Gastroesophageal sphincter (tissue), 4 donors: Measurements from ENCODE around the gene CHSY1. TPM values are rescaled to one million over a fixed set of nuclear protein-coding genes. Genes with fewer than 3 reads are reported as not detected.

Experiments
- ATAC-seq: fragments of 150-250 bp; one replicate; pipeline ENCODE4 v1.9.1; 2016; ENCODE audit warnings: mild to moderate bottlenecking, moderate library complexity
- H3K27ac ChIP-seq, 4 donors: fragments of 200-600 bp; sonication (generic) in 3 of 4; 1 replicate in 3 of 4; 2 replicates in 1 of 4; pipeline ENCODE4 v1.5.1; 2016 to 2019
- H3K27me3 ChIP-seq: fragments of 200-600 bp; sonication (generic); one replicate; pipeline ENCODE4 v1.5.1; 2019
- H3K36me3 ChIP-seq, 2 donors: fragments of 200-600 bp; sonication (generic); one replicate each; pipeline ENCODE4 v1.5.1; 2019; ENCODE audit warnings: control low read depth in 1 of 2
- H3K4me1 ChIP-seq, 3 donors: fragments of 200-600 bp; sonication (generic); 1 replicate in 2 of 3; 2 replicates in 1 of 3; pipeline ENCODE4 v1.5.1; 2016 to 2019; ENCODE audit warnings: control low read depth in 2 of 3
- H3K4me3 ChIP-seq, 2 donors: fragments of 200-600 bp; sonication (generic); one replicate each; pipeline ENCODE4 v1.5.1; 2019; ENCODE audit warnings: mild to moderate bottlenecking in 1 of 2, moderate library complexity in 1 of 2
- H3K9me3 ChIP-seq, 3 donors: fragments of 200-600 bp; sonication (generic); one replicate each; pipeline ENCODE4 v1.5.1; 2017 to 2019; ENCODE audit warnings: control low read depth in 2 of 3
- CTCF ChIP-seq, 4 experiments: fragments of 200-600 bp in 2 of 4; fragments of 450-650 bp in 2 of 4; sonication (generic) in 1 of 4; IDR thresholded peaks; one replicate each; pipeline ENCODE4 v1.5.1; 2017 to 2019; ENCODE audit warnings: antibody characterized with exemption in 4 of 4, mild to moderate bottlenecking in 2 of 4, moderate library complexity in 2 of 4
- EP300 ChIP-seq: sonication (generic); formaldehyde crosslinking; IDR thresholded peaks from one replicate; pipeline ENCODE4 v1.6.1; 2017; ENCODE audit warnings: antibody characterized with exemption, mild to moderate bottlenecking
- POLR2A ChIP-seq, 2 donors: fragments of 450-650 bp; IDR thresholded peaks; one replicate each; pipeline ENCODE4 v1.6.1; 2017; ENCODE audit warnings: antibody characterized with exemption in 2 of 2, mild to moderate bottlenecking in 2 of 2, moderate library complexity in 1 of 2
- POLR2AphosphoS5 ChIP-seq: sonication (generic); formaldehyde crosslinking; IDR thresholded peaks from one replicate; pipeline ENCODE4 v1.6.1; 2017; ENCODE audit warnings: antibody characterized with exemption
- WGBS, 2 donors: methylation state at CpG; one replicate each; pipeline ENCODE4 v1.1.5; 2018; ENCODE audit warnings: low coverage in 1 of 2; 5-methylcytosine and 5-hydroxymethylcytosine counted together
- total RNA-seq, 4 donors: library from RNA; depleted of rRNA; stranded (reverse); fragments of >200 nt; gene quantifications; one replicate each; pipeline ENCODE4 v1.1.0, GENCODE V29; 2016

Gene CHSY1
- total RNA-seq, 4 donors from 2014 or later, result 13.8 to 30.6 (median 19.9) TPM

- H3K36me3 ChIP-seq, result peaks cover 0 to under 1% of the 10 kb centered on the region in 2 donors
- H3K9me3 ChIP-seq, result no peaks in the 10 kb centered on the region
- TF ChIP-seq EP300 (no peak), POLR2A (IDR thresholded peaks at IDR 0.05) (no peak), POLR2AphosphoS5 (no peak), CTCF (IDR thresholded peaks at IDR 0.05) (no peak)
- peak overlapping the region in 3 of 4 donors; percentile 3 to 55 (median 25) for H3K27ac ChIP-seq
- no peaks in the 10 kb centered on the region for H3K27me3 ChIP-seq
- WGBS, 2 donors, result 19 to 59% methylated on average over 2 to 6 of the region's 6 CpGs
- H3K4me3 ChIP-seq, result no peak overlapping the region
- ATAC-seq, result no peak
- peaks cover 6 to 100% (median 27%) of the 10 kb centered on the region in 3 donors for H3K4me1 ChIP-seq
These were observed 8.9 kb downstream of the CHSY1 start for GRCh38 chr15:101242999-101243336.

GRCh38 chr15:101242160-101242998 lies 9.5 kb downstream of the CHSY1 start:
- Histone ChIP-seq H3K9me3 (no peaks in the 10 kb centered on the region), H3K36me3 (no peaks in the 10 kb centered on the region), H3K27ac (peak overlapping the region in 3 of 4 donors; percentile 11 to 59 (median 25)), H3K4me3 (no peak overlapping the region), H3K27me3 (no peaks in the 10 kb centered on the region), H3K4me1 (peaks cover 6 to 100% (median 27%) of the 10 kb centered on the region in 3 donors)
- WGBS, 2 donors, result 50 to 68% methylated on average over 8 of the region's 12 CpGs
- ATAC-seq, result no peak
- TF ChIP-seq CTCF (IDR thresholded peaks at IDR 0.05) (no peak), POLR2A (IDR thresholded peaks at IDR 0.05) (no peak), POLR2AphosphoS5 (no peak), EP300 (no peak)

GRCh38 chr15:101240358-101240757 lies 11.5 kb downstream of the CHSY1 start:
- 9 to 48% methylated on average over 3 to 5 of the region's 5 CpGs for WGBS, 2 donors
- H3K4me3 ChIP-seq, result no peak overlapping the region
- TF ChIP-seq POLR2AphosphoS5 (peak; percentile 76), EP300 (no peak)
- H3K27ac ChIP-seq, result peak overlapping the region; percentile 22 to 61 (median 41)
- H3K36me3 ChIP-seq, result no peaks in the 10 kb centered on the region
- ATAC-seq, result peak; percentile 89
- no peaks in the 10 kb centered on the region for H3K27me3 ChIP-seq
- H3K9me3 ChIP-seq, result no peaks in the 10 kb centered on the region
- H3K4me1 ChIP-seq, result peaks cover 6 to 79% (median 24%) of the 10 kb centered on the region in 3 donors

- peak overlapping the region; percentile 22 to 61 (median 41) for H3K27ac ChIP-seq
- ATAC-seq, result no peak
- no peak for TF ChIP-seq POLR2A (IDR thresholded peaks at IDR 0.05)
- TF ChIP-seq CTCF (IDR thresholded peaks at IDR 0.05), result no peak
- no peak for TF ChIP-seq EP300
- no peak for TF ChIP-seq POLR2AphosphoS5
- 46 to 70% methylated on average over 2 to 4 of the region's 6 CpGs for WGBS, 2 donors
- peaks cover 6 to 73% (median 18%) of the 10 kb centered on the region in 3 donors for H3K4me1 ChIP-seq
- H3K27me3 ChIP-seq, result no peaks in the 10 kb centered on the region
- no peaks in the 10 kb centered on the region for H3K9me3 ChIP-seq
- no peak overlapping the region for H3K4me3 ChIP-seq
- peaks cover 0 to 6% of the 10 kb centered on the region in 2 donors for H3K36me3 ChIP-seq
These were observed 12.1 kb downstream of the CHSY1 start for GRCh38 chr15:101239724-101240136.

- Histone ChIP-seq H3K27ac (no peak overlapping the region), H3K4me3 (no peak overlapping the region), H3K4me1 (peaks cover 4 to 64% (median 11%) of the 10 kb centered on the region in 3 donors), H3K27me3 (no peaks in the 10 kb centered on the region), H3K9me3 (no peaks in the 10 kb centered on the region), H3K36me3 (peaks cover 0 to 24% of the 10 kb centered on the region in 2 donors)
- no peak for ATAC-seq
- WGBS, 2 donors, result 87 to 90% methylated on average over 12 of the region's 12 CpGs
- no peak for TF ChIP-seq CTCF (IDR thresholded peaks at IDR 0.05)
- no peak for TF ChIP-seq EP300
- TF ChIP-seq POLR2A (IDR thresholded peaks at IDR 0.05), result no peak
- TF ChIP-seq POLR2AphosphoS5, result no peak
These were observed 14.6 kb downstream of the CHSY1 start for GRCh38 chr15:101237251-101237650.
